GM21423 (cell line): ENCODE data around the gene SPOCK1.

Experiments
- ATAC-seq: cut with Tn5 transposase; IDR thresholded peaks from one replicate; pipeline ENCODE4 v1.9.1; 2021; ENCODE audit warnings: mild to moderate bottlenecking, moderate library complexity; ENCODE audit not compliant: unreplicated experiment

SPOCK1 gene

GRCh38 chr5:137496919-137497318 lies 2.2 kb downstream of the SPOCK1 start:
- no peak for ATAC-seq

GRCh38 chr5:137492331-137492730 lies 6.8 kb downstream of the SPOCK1 start:
- no peak for ATAC-seq

- ATAC-seq, result no peak
These were observed 8.0 kb downstream of the SPOCK1 start for GRCh38 chr5:137491121-137491520.

GRCh38 chr5:137490591-137490990 lies 8.5 kb downstream of the SPOCK1 start:
- ATAC-seq, result no peak

- no peak for ATAC-seq
These were observed 10.2 kb downstream of the SPOCK1 start for GRCh38 chr5:137488974-137489373.

GRCh38 chr5:137488516-137488915 lies 10.6 kb downstream of the SPOCK1 start:
- ATAC-seq, result no peak

- no peak for ATAC-seq
These were observed 11.5 kb downstream of the SPOCK1 start for GRCh38 chr5:137487600-137487999.

- ATAC-seq, result no peak
These were observed 12.4 kb downstream of the SPOCK1 start for GRCh38 chr5:137486707-137487106.

- ATAC-seq, result no peak
These were observed 17.5 kb downstream of the SPOCK1 start for GRCh38 chr5:137481596-137481995.

- no peak for ATAC-seq
These were observed 21.1 kb downstream of the SPOCK1 start for GRCh38 chr5:137478043-137478442.

- ATAC-seq, result no peak
These were observed 28.3 kb downstream of the SPOCK1 start for GRCh38 chr5:137470921-137471220.

- ATAC-seq, result no peak
These were observed 28.8 kb downstream of the SPOCK1 start for GRCh38 chr5:137470111-137470920.

GRCh38 chr5:137466889-137467288 lies 32.2 kb downstream of the SPOCK1 start:
- no peak for ATAC-seq

GRCh38 chr5:137465930-137466329 lies 33.2 kb downstream of the SPOCK1 start:
- no peak for ATAC-seq

- no peak for ATAC-seq
These were observed 36.2 kb downstream of the SPOCK1 start for GRCh38 chr5:137462816-137463520.

GRCh38 chr5:137462265-137462590 lies 36.9 kb downstream of the SPOCK1 start:
- no peak for ATAC-seq

- no peak for ATAC-seq
These were observed 37.5 kb downstream of the SPOCK1 start for GRCh38 chr5:137461391-137462264.

GRCh38 chr5:137454671-137455070 lies 44.5 kb downstream of the SPOCK1 start:
- no peak for ATAC-seq

GRCh38 chr5:137453483-137454080 lies 45.5 kb downstream of the SPOCK1 start:
- ATAC-seq, result no peak

GRCh38 chr5:137450759-137451158 lies 48.4 kb downstream of the SPOCK1 start:
- ATAC-seq, result no peak

- no peak for ATAC-seq
These were observed 50.3 kb downstream of the SPOCK1 start for GRCh38 chr5:137448868-137449267.
